GM06990 (cell line): Measurements from ENCODE around the gene CMTM7.

ENCODE experiments used
- DNase-seq: peaks from one replicate; pipeline ENCODE4 v3.0.0-alpha.2; 2011; ENCODE audit not compliant: insufficient read length; ENCODE audit errors: extremely low read depth
- H3K27me3 ChIP-seq: replicated peaks from 2 replicates; pipeline ENCODE4 v1.6.0; 2011; ENCODE audit warnings: low read length; ENCODE audit not compliant: control insufficient read depth, insufficient read depth
- H3K36me3 ChIP-seq: 2 replicates; pipeline ENCODE4 v1.5.1; 2011; ENCODE audit warnings: low read length; ENCODE audit not compliant: control insufficient read depth, insufficient read depth
- H3K4me3 ChIP-seq: replicated peaks from 2 replicates; pipeline ENCODE4 v1.5.1; 2011; ENCODE audit warnings: low read depth, mild to moderate bottlenecking, control low read depth, low read length
- CTCF ChIP-seq: IDR thresholded peaks from 2 replicates; pipeline ENCODE4 v1.5.1; 2011; ENCODE audit warnings: low read length, control low read depth, mild to moderate bottlenecking, inconsistent platforms; ENCODE audit not compliant: insufficient read depth, poor library complexity, severe bottlenecking

Gene CMTM7

GRCh38 chr3:32420126-32421038 lies 28.7 kb downstream of the CMTM7 start:
- Histone ChIP-seq H3K27me3 (no peaks in the 10 kb centered on the region), H3K4me3 (no peak overlapping the region), H3K36me3 (no peaks in the 10 kb centered on the region)
- peak; percentile 25 for TF ChIP-seq CTCF
- DNase-seq = peak; percentile 63

- Histone ChIP-seq H3K27me3 (no peaks in the 10 kb centered on the region), H3K36me3 (no peaks in the 10 kb centered on the region), H3K4me3 (no peak overlapping the region)
- no peak for TF ChIP-seq CTCF
- no peak for DNase-seq
Observed at GRCh38 chr3:32421185-32421584, 29.5 kb downstream of the CMTM7 start.

GRCh38 chr3:32421991-32422859 lies 30.6 kb downstream of the CMTM7 start:
- H3K36me3 ChIP-seq = no peaks in the 10 kb centered on the region
- H3K27me3 ChIP-seq = no peaks in the 10 kb centered on the region
- no peak for DNase-seq
- no peak for TF ChIP-seq CTCF
- H3K4me3 ChIP-seq = no peak overlapping the region

GRCh38 chr3:32422943-32423342 lies 31.3 kb downstream of the CMTM7 start:
- H3K27me3 ChIP-seq = no peaks in the 10 kb centered on the region

GRCh38 chr3:32423534-32423933 lies 31.9 kb downstream of the CMTM7 start:
- no peaks in the 10 kb centered on the region for H3K36me3 ChIP-seq
- H3K4me3 ChIP-seq = no peak overlapping the region
- no peak for TF ChIP-seq CTCF
- no peaks in the 10 kb centered on the region for H3K27me3 ChIP-seq
- DNase-seq = peak; percentile 29

More at GRCh38 chr3:32422943-32423342, 31.3 kb downstream of the CMTM7 start:
- H3K36me3 ChIP-seq = no peaks in the 10 kb centered on the region
- no peak for TF ChIP-seq CTCF
- no peak for DNase-seq
- no peak overlapping the region for H3K4me3 ChIP-seq
